HT-29 (cell line): ENCODE measurements around the gene ZNF492. TPM values are rescaled to one million over a fixed set of nuclear protein-coding genes. Genes with fewer than 3 reads are reported as not detected.
"Not testable (repeated sequence)": the region's sequence is repeated elsewhere in the genome, so short reads cannot be mapped to it uniquely, and the experiment has no call there.

ENCODE experiments used
- DNase-seq: peaks from one replicate; pipeline ENCODE4 v3.0.0-alpha.2; 2015; ENCODE audit warnings: low spot score
- total RNA-seq: library from RNA; depleted of rRNA; stranded (reverse); fragments of >200 nt; shearing (Covaris generic); gene quantifications from 2 replicates; pipeline ENCODE4 v1.2.3, GENCODE V29; 2014; rRNA removed

Gene ZNF492
- not detected in 2 replicates for total RNA-seq

DNA sequence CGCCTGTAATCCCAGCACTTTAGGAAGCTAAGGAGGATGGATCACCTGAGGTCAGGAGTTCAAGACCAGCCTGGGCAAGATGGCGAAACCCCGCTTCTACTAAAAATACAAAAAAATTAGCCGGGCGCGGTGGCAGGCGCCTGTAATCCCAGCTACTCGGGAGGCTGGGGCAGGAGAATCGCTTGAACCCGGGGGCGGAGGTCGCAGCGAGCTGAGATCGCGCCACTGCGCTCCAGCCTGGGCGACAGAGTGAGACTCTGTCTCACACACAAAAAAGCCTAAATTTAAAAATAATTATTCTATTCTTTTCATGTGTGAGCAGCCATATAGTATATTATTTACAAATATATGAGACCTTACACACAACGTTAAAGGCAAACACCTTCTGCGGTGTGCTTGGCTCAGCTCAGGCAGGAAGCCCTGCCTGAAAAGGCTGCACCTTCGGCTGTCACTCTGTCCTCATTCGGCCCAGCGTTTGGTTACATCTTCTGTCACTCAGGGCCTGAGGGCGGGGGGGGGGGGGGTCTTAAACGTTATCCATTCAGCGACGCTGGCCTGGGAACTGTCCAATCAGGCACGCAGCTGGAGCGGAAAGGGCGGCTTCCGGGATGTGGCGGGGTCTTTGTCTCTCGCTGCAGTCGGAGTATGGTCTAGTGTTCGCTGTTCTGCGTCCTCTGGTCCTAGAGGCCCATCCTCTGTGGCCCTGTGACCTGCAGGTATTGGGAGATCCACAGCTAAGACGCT lies at the start of gene ZNF492:
Gene ZNF492, plus strand, starts transcription at position 619 of the 744 bp plus-strand sequence. CDS start 19,076 bp downstream, outside the sequence.
- not testable (repeated sequence) for DNase-seq

DNA sequence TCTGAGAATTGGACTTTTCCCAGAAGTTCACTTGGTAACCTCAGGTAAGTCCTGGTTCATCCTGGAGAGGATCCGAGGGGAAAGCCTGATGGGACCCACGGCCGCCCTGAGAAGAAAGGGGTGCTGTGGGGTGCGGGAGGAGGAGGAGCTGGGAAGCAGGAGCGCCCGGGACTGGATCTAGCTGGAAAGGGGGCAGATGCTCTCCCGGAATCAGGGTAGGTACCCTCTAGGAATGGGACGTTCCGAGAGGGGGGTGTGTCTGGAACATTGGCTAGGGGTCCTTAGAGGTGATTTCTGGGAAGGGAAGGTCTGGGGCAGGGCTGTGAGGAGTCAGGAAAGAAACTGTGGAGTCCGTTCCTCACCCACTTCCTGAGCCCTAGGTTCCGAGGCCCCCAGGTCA lies 38.7 kb upstream of the ZNF492 start:
- no peak for DNase-seq

DNA sequence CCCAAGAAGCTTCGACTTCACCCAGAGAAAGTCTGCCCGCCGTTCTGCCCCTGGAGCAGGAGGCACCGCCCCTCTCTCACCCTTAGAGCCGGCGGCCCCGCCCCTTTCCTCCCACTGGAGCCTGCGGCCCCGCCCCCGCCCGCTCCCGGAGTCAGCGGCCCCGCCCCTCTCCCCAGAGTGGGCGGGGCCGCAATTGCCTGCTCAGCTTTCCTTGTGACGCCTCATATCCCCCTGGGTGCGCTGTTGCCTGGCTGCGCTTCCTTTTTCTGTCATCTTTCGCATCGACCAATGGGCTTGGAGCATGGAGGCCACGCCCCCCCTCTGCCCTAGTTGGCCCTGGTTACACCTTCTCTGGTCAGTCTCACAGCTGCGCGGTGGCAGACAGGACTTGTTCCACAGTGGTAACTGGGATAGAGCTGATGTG lies 38.2 kb upstream of the ZNF492 start:
- DNase-seq: no peak

DNA sequence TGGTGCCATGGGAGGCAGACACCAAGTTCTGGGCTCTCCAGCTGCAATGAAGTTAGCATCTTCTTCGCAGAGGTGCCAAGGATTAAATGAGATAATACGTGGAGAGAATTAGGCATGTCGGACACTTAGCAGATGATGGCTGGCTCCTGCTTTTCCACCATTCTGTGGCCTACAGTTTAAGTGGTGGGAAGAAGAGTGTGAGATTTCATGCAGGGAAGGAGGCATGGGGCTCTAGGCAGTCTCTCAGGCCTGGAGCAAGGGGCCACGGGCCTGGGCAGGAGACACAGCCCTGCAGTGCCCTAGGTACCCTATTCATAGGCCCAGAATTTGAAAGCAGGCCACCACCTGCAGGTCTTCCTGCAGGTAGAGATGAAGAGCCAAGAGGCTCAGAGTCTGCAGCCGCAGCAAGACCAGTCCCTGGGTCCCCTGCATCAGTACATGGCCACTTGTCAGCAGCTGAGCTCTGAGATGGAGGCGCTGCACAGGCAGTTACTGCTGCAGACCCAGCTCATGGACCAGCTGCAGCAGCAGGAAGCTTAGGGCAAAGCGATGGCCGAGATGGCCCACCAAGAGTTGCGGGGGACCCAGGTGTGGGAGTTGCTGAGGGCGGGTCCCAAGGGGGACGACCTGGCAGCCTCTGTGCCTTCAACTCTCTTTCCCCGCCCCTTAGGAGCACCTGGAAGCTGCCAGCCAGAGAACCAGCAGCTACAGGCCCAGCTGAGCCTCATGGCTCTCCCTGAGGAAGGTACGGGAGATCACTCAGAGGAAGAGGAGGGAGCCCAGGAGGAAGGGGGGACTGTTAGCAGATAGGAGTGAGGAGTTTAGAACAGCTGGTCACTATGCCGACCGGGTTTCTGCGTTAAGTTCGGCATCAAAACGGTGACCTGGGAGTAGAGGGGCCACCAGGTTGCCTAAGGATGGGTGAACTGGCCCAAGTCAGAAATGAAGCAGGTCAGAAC lies 33.2 kb upstream of the ZNF492 start:
- DNase-seq: no peak

DNA sequence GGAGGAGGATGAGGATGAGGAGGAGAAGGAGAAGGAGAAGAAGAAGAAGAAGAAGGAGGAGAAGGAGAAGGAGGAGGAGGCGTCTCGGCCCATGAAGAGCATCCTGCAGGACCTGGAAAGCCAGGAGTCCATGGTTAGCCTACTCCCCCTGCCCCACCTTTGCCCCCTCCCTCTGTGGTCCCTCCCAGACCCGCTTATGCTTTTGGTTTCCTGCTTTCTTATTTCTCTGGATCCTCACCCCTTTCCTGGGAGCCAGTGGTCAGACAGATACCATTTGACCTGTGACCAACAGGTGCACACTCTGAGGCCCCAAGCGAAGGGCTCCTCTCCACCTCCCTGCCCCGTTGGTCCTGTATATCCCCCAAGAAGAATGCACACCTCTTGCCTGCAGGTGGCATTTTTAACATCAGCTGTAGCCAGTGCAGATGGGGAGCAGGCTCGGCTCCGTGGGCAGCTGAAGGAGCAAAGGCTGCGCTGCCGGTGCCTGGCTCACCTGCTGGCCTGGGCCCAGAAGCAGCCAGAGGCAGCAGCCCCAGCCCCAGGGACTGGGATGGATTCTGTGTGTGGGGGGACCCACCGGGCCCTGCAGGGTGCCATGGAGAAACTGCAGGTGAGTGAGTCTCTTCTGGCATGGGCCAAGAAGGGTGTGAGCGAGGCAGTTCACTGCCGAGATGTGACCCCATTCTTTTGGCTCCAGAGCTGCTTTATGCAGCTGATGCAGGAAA lies 32.1 kb upstream of the ZNF492 start:
- no peak for DNase-seq

DNA sequence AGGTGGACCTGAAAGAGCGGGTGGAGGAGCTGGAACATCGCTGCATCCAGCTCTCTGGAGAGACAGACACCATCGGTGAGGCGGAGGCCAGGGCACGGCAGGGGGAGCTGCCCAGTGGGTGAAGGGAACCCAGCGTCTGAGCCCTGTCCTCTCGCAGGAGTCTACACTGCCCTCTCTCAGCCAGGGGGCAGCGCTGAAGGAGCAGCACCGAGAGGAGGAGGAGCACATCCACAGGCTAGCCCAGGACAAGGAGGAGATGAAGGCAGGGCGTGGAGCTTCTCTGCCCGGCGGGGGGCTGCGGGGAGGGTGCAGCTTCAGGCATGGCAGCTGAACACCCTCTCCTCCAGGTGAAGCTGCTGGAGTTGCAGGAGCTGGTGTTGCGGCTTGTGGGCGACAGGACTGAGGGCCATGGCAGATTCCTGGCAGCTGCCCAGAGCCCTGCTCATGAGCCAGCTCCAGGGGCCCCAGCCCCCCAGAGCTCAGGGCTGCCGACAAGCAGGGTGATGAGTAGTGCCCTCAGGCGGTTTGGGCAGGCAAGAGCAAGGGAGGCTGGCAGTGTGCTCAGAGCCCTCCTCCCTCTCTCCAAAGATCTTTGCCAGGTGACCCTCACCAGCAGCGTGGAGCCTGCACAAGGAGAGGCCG lies 31.4 kb upstream of the ZNF492 start:
- no peak for DNase-seq

DNA sequence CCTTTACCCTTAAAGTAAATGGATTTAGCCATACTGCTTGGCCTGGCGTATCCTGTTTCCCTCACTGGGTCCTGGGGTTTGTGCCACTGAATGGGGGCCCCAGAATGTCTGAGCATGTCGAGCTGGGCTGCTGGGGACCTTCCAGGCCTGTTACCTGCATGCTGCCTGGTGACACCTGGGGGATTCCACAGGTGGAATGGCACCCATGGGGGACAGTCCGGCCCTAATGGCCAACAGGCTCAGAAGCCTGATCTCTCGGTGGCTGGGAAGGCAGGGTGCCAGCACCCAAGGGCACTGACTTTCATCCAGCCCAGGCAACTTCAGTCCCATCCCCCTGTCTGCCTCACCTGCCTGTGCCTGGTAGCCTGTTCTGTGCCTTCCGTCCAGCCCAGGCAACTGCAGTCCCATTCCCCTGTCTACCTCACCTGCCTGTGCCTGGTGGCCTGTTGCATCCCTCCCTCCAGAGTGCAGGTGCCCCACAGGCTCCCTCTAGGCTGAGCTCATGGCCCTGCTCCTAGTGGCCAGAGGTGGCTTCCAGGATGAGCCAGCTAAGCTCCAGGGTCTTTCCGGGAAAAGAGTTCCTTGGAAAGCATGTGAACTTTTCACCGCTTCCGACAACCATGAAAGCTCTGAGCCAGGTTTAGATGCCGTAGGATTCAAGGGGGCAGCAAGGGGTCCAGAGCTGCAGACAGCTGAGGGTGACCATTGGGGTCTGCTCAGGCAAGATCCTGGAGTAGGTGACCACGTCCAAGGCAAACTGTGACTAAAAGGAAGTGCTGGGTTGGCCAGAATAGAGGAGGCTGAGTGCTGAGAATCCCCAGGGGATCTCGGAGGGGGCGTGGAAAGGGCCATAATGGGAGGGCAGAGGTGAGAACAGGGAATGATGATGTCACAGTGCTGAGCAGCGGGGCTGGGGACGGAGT lies 30.3 kb upstream of the ZNF492 start:
- DNase-seq: no peak

DNA sequence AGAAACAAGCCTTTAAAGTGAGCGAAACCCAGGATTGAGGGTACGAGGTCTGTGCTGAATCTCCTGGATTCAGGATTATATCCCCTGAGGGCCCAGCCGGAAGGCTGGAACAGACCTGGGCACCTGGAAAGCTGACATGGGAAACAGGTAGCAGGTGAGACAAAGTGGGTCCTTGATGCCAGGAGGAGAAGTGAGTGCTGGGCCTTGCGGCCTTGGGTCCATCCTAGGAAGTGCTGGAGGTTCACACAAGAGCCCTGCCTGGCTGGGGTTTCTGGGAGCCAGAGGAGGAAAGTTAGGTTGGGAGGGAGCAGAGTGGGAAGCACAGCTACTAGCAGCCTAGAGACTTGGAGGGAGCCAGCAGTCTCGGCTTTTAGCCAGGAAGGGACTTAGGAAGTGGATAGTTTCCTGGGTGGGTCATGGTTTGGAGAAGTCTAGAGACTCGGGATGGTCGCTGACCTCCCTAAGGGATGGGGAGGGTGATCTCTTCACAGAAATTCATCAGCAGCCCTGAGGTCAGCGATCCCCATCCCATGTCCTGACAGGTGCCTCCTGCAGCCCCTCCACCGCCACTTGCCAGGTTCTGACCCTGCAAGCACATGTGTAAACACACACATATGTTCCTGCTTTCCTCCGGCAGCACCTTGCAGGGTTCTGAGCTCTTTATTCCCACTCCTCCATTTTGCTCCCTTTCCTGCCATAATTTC lies 29.4 kb upstream of the ZNF492 start:
- DNase-seq: no peak

DNA sequence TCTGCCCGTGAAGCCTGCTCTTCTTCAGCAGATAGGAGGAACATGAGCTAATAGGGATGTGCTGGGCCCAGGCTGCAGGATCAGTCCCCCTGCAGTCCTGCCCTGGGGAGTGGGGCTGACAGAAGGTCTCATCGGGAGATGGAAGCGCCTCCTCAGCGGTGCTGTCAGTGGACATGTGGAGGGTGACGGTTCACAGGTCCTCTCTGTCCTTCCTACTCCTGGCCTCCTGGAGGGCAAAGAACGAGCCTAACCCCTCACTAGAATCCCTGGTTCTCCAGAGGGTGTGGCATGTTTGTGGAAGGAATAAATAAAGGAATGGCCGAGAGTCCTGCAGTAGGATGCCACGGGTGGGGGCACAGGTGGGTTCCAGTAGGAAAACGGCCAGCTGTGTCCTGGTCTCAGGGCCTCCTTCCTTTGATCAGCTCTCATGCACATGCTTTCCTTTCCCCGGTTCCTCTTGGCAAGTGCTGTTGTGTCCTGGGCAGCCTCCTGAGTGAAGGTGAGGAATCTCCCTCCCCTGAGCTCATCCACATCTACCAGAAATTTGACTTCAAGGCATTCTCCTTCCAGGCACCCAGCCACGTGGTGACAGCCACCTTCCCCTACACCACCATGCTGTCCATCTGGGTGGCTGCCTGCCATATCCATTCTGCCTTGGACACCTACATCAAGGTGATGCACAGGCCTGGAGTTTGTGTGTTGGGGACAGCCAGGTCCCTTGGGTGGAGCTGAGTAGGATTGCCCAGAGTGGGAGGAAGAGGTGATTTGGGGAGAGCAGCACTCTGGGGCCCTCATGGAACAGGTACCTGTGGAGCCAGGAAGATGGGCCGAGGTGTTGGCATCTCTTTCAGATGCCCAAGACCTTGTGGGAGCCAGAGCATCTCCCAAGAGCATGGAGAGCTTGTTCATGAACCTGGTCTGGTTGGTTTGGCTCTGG lies 28.6 kb upstream of the ZNF492 start:
- DNase-seq: no peak

DNA sequence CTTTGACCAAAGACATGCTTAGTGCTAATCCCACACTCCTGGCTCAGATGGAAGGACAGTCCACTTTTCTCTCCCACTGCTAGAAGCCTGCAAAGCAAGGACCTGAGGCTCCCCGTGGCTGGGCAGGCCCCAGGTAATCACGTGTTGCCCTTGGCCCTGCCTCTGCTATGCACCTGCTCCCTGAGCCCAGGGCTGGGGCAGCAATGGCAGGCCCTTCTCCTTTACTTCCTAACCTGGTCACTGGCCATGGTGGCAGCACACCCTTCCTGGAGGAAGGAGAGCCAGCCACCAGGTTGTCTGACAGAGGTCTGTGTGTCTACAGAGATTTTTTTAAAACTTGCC lies 27.9 kb upstream of the ZNF492 start:
- no peak for DNase-seq

DNA sequence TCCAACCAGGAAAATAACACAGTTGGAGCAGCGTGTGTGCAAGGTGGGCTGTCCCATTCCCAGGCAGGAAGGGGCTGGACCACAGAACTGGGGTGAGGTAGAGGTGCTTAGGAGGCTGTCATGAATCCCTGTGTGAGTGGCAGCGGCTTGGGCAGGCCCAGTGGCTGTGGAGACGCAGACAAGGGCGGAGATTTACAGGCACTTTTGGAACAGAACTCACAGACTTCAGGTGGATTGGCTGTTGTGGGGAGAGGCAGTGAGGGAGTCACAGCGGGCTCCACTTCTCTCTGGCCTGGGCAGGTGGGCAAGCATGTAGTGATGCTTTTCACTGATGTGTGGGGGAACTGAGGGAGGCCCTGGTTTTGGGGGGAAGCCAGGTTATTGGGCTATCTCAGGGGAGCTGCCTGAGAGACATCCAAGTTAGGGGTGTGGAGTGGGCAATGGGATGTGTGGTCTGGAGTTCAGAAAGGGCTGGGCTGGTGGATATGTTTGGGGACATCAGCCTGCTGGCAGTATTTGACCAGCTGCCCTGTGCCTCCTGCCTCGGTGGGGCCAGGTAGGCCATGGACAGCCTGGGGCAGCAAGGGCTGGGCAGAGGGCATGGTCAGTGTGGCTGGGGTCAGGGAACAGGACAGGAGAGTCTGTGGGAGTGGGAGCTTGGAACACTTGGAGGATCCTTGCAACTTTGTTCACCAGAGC lies 27.0 kb upstream of the ZNF492 start:
- no peak for DNase-seq

DNA sequence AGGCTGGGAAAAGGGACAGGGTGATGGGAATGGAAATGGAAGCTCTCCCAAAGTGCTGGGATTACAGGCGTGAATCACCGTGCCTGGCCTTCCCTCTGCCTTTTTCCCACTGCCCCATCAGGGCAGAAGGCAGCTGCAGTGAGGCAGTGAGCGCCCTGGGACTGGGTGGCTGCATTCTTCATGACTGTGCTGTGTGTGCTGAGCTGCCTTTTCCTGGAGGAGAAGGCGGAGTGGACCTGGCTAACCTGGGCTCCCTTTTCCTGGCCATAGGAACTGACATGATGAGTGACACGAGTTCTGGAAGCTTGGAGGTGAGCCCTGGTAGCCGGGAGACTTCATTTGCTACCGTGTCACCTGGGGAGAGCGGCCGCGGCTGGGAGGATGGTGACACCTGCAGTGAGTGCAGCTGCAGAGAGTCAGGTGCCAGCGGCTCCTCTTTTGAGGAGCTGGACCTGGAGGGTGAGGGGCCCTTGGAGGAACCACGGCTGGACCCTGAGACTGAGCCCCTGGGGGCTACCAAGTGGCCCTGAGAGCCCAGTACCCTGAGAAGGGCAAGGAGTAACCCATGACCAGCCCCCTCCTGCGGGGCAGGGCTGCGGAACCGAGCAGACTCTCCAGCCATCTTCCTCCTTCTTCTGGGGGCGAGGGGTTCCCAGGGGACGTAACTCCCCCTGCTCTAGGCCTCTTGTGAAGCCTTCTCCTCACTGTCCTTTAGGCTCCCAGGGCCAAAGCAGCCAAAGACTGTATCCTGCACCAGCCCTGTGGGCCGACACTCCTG lies 26.3 kb upstream of the ZNF492 start:
- no peak for DNase-seq

DNA sequence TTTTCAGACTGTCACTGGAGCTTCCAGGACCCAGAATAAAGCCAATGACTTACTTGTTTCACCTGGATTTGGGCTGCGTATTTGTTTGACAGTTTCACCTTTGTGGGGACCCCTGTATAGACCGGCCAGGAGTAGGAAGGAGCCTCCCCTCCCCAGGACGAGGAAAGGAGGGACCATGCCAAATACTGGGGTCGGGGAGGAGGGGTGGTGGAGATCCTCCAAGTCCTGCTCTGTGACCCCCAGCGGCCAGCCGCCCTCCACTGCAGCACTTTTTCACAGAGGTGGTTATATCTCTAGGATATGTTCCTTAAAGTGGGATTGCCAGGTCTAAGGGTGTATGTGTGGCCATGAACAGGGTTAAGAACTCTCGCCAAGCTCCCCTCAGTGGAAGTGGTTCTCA lies 25.7 kb upstream of the ZNF492 start:
- no peak for DNase-seq

DNA sequence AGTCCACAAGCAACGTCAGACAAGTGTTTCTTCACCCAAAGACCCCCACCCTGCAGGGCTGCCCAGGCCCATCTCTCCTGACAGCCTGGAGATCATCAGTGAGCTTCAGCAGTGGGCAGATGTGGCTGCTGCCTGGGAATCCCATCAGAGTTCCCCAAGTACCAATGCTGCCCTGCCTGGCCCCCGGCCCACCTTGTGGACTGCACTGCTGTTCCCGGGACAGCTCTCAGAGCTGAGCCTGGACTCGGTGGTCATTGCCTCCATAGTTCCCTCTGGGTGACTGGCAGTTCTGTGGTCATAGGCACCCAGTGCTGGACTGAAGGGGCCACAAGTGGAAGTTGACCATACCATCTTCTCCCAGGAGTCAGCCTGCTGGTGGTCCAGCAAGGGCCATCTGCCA lies 24.5 kb upstream of the ZNF492 start:
- no peak for DNase-seq

DNA sequence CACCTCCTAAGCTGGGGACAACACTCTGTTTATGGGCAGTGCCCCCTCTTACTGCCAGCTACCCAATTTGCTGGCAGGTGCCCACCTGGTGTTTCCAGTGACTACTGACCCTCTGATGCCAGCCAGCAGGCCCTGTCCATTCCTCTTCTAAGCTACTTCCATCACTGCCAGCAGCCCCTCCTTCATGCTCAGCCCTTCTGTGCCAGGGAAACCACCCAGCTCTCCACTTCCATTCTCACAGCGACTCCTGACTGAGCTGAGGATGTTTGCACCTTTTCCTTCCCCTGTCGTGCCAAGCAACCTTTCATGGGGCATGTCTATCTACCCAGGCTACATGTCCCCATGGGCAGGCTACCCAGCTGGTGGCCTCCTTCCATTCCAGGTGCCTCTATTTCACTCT lies 24.0 kb upstream of the ZNF492 start:
- no peak for DNase-seq

DNA sequence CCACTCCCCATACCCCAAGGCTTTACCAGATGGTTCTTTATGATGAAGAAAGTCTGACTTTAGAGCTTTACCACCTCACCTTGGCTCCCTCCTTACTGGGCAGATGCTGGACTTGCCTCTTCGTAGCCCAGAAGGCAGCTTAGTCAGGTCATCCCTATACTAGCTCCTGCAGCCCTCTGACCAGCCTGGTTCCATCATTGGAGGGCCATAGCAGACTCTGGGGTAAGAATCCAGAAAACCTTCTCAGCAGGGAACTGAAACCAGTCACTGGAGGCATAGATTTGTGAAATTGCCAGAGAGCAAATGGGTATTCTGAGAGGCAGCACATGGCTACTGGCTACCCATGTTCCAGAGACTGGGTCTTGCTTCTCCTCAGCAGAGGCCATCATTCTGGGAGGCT lies 21.8 kb upstream of the ZNF492 start:
- no peak for DNase-seq

DNA sequence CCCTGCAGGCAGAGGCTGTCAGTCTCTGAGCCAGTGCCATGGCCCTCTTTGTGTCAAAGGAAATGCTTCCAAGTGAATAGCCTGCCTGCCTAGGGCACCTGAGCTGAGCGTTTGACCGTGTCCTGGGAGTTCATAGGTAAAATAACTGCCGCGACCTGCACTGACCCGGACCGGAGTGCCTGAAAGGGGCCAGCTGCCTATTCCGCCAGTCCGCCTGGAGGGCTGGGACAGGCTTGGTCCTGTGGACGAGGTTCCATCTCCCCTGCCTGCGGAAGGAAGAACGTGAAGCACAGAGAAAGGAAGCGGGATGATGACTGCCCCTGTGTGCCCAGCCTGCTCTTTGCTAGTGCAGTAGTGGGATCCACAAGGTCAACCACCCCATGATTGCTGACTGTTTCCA lies 17.5 kb upstream of the ZNF492 start:
- no peak for DNase-seq
